Activated CD8-positive, alpha-beta memory T cell treated with anti-CD3 and anti-CD28 coated beads, Interleukin-2, amount 50 U/mL, for 24 hours (primary cell): ENCODE measurements around the gene TAL2.
A peak's percentile ranks its signal among the peaks of the same experiment; 100 is the strongest.
"Not testable (repeated sequence)": the region's sequence is repeated elsewhere in the genome, so short reads cannot be mapped to it uniquely, and the experiment has no call there.

Experiments used
- DNase-seq: peaks from one replicate; pipeline ENCODE4 v3.0.0-alpha.2; 2020; ENCODE audit errors: extremely low read depth

Gene TAL2

GRCh38 chr9:105673850-105674387 is 11.7 kb downstream of the TAL2 start:
- DNase-seq, result no peak

GRCh38 chr9:105676351-105676923 is 14.2 kb downstream of the TAL2 start:
- DNase-seq, result no peak

GRCh38 chr9:105678163-105678562 is 15.9 kb downstream of the TAL2 start:
- DNase-seq, result no peak

GRCh38 chr9:105678781-105679180 is 16.5 kb downstream of the TAL2 start:
- no peak for DNase-seq

GRCh38 chr9:105679257-105680022 is 17.2 kb downstream of the TAL2 start:
- no peak for DNase-seq

- no peak for DNase-seq
Measured at GRCh38 chr9:105681313-105681712, 19.1 kb downstream of the TAL2 start.

GRCh38 chr9:105681724-105682123 is 19.5 kb downstream of the TAL2 start:
- no peak for DNase-seq

- DNase-seq, result no peak
Measured at GRCh38 chr9:105683688-105684275, 21.5 kb downstream of the TAL2 start.

GRCh38 chr9:105686936-105687335 is 24.7 kb downstream of the TAL2 start:
- DNase-seq, result no peak

GRCh38 chr9:105690742-105691141 is 28.5 kb downstream of the TAL2 start:
- no peak for DNase-seq

GRCh38 chr9:105693435-105694189 is 31.4 kb downstream of the TAL2 start:
- DNase-seq, result no peak

GRCh38 chr9:105694190-105694847 is 32.1 kb downstream of the TAL2 start, which contains the start of gene TMEM38B:
Gene TMEM38B, plus strand, starts transcription at chr9:105694541. Its CDS starts 120 bp downstream, at chr9:105694661.
- DNase-seq, result peak; percentile 36

GRCh38 chr9:105694848-105695581 is 32.8 kb downstream of the TAL2 start:
- DNase-seq, result peak; percentile 8

- no peak for DNase-seq
Measured at GRCh38 chr9:105696219-105696793, 34.0 kb downstream of the TAL2 start.

- DNase-seq, result no peak
Measured at GRCh38 chr9:105697871-105698270, 35.6 kb downstream of the TAL2 start.

- DNase-seq, result no peak
Measured at GRCh38 chr9:105698348-105698870, 36.2 kb downstream of the TAL2 start.

- no peak for DNase-seq
Measured at GRCh38 chr9:105700668-105701067, 38.4 kb downstream of the TAL2 start.

- no peak for DNase-seq
Measured at GRCh38 chr9:105701145-105701544, 38.9 kb downstream of the TAL2 start.

GRCh38 chr9:105702207-105702606 is 40.0 kb downstream of the TAL2 start:
- no peak for DNase-seq

GRCh38 chr9:105703638-105704037 is 41.4 kb downstream of the TAL2 start:
- not testable (repeated sequence) for DNase-seq
